IPS-11a (cell line): ENCODE measurements around the gene MCHR1.

ENCODE experiments used
- H3K4me3 ChIP-seq: one replicate; pipeline ENCODE4 v1.5.1; 2013; ENCODE audit warnings: low read depth, low read length, control low read depth

MCHR1 gene

DNA sequence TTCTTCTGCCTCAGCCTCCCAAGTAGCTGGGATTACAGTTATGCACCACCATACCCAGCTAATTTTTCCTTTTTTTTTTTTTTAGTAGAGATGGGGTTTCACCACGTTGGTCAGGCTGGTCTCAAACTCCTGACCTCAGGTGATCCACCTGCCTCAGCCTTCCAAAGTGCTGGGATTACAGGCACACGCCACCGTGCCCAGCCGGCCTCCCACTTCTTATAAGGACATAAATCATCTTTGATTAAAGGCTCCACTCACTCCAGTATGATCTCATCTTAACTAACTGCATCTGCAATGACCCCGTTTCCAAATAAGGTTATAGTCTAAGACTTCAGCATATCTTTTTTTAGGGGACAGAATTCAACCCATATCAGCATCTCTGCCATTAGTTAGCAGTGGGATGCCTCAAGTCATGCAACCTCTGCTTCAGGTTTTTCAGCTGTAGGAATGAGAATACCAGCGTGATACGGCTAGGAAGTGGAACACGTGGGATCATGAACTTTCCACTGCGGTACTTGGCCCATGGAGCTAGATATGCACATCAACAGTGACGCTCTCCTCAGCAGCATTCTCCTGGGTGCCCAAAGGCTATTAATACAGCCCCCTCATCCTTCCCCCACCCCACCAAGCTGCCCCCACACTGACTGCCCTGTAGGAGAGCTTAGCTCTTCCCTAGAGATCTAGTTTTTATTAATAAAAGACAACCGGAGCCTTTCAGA lies 41.4 kb downstream of the MCHR1 start:
- no peak overlapping the region for H3K4me3 ChIP-seq

DNA sequence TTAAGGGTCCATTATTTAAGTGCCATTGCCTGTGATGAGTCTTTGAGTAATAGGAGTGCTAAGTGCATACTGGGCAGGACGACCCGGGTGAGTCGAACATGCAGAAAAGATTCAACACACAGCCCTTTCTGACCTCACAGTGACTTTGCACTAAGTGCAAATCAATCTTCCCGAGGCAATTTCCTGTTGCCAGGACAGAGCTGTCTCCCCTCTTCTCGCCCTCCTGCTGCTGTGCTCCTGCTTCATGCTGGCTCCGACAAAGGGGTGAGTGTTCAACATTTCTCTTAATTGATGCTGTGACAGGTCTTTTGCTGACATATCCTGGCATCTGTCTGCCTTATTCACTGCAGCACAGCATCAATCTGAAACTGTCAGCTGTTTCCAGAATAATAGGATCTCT lies 42.0 kb downstream of the MCHR1 start:
- no peak overlapping the region for H3K4me3 ChIP-seq

DNA sequence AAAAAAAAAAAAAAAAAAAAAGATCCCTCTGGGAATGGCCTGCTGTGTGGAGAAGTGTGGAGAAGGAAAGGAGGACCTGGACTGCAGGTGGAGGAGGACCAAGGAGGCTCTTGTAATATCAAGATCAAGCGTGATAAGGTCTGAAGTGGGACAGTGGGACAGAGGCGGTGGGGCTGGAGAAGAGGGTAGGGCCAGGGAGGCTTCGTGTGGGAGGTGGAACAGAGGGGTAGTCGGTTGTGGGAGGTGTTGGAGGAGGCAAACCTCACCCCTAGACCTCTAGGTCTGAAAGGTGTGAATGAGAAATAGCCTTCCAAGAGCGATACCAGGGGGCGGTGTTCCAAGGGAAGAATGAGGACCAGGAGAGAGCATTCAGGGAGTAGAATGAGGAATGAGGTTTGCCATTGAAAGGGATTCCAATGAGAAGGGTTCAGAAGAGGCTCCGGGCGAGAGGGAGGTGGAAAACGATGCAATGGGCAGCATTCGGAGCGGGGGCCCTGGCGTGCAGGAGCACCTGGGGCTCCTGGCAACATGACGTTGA lies 44.2 kb downstream of the MCHR1 start:
- H3K4me3 ChIP-seq: no peak overlapping the region

DNA sequence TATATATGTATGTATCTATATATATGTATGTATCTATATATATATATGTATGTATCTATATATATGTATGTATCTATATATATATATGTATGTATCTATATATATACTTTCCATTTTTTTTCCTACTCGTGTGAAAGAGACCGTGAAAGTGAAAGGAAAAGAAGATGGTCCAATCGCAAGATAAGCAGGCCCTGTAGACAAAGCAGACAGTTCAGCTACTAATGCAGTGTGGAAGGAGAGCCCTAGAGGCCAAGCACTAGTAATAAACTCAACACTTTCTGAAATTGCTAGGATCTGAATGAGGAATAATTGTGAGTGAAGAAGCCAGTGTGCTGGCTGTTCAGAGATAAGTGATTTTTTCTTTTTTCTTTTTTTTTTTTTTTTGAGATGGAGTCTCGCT lies 47.2 kb downstream of the MCHR1 start:
- no peak overlapping the region for H3K4me3 ChIP-seq

DNA sequence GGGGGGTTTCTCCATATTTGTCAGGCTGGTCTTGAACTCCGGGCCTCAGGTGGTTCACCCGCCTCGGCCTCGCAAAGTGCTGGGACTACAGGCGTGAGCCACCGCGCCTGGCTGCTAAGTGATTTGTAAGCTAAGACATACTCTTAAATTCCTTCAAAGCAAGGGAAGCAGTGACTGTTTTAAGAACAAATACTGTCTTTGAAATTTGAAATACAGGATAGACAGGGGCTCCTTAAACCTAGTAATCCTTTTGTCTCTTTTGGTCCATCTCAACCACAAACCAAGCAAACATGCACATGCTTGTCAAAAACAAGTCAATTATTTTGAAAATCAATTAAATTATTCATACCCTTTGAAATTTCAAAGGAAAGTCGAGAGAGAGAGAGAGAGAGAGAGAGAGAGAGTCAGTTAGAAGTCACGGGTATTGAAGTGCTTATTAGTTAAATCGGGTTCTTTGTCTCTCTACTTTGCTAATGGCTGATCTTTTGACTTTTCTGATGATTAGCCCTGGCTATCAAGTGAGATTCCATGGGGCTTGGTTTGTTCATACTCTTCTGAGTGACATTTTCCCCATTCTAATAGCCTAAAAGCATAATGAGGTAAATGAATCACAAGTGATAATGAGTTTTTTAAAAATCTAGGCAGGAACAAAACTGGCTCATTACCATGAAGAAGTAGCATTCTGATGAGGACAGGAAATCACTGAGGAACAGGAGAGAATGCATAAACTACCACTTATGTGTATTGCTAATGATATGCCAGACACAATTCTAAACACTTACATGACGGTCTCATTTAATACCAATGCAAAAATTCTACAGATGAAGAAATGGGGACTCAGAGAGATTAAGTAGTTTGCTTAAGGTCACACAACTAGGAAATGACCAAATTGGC lies 48.0 kb downstream of the MCHR1 start:
- no peak overlapping the region for H3K4me3 ChIP-seq

DNA sequence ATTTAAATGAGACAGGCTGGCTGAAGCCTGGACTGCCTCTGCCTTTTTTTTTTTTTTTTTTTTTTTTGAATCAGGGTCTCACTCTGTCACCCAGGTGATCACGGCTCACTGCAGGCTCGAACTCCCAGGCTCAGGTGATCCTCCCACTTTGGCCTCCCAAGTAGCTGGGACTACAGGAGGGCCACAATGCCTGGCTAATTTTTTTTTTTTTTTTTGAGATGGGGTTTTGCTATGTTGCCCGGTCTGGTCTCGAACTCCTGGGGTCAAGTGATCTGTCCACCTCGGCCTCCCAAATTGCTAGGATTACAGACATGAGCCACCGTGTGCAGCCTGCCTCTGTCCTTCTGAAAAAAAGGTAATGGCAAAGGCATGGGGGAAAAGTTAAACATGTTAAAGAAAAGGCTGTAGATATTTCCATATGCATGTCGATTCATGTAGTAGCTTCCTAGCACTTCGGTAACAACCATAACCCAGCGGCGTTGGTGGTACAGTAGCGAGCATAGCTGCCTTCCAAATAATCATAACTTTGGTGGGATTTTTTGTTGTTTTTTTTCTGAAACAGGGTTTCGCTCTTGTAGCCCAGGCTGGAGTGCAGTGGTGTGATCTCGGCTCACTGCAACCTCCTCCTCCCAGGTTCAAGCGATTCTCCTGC lies 48.8 kb downstream of the MCHR1 start:
- no peak overlapping the region for H3K4me3 ChIP-seq

DNA sequence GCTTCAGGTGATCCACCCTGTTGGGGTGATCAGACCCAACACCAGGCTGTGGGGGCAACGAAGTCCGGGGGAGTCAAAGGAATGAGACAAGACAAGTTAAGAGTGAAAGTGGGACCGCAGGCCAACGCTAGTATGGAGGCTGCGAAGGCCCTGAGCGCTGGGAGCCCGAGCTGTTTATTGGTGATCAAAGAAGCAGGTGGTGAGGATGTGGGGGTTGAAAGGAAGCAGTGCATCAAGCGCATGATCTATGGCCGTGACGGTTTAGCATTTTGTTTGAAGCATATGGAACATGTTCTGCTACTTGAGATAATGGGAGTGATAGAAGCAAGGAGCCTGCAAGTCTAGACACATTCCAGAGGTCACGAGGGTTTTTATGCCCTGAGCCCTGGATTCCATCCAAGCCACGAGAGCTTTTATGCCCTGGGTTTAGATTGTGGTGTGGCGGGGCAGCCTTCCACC lies 49.5 kb downstream of the MCHR1 start:
- no peak overlapping the region for H3K4me3 ChIP-seq

DNA sequence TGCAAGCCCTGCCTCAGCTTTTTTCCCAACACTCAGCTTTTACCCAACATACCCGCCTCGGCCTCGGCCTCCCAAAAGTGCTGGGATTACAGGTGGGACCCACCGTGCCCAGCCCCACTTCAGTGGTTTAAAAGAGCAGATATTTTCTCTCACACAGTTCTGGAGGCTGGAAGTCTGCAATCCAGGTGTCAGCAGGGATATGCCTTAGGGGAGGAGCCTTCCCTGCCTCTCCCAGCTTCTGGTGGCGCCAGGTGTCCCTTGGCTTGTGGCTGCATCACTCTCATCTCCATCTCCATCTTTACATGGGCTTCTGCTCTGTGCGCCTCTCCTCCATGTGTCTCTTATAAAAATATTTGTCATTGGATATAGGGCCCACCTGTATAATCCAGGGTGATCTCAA lies 50.0 kb downstream of the MCHR1 start:
- no peak overlapping the region for H3K4me3 ChIP-seq
